Type B pancreatic cell (in vitro differentiated cells): ENCODE measurements around the gene DYNC1I1. TPM values are rescaled to one million over a fixed set of nuclear protein-coding genes. Genes with fewer than 3 reads are reported as not detected.

ENCODE experiments used
- DNase-seq: peaks from one replicate; pipeline ENCODE4 v3.0.0; 2021; ENCODE audit warnings: mixed read lengths; ENCODE audit not compliant: unreplicated experiment; ENCODE audit errors: extremely low spot score
- H3K27ac Mint-ChIP-seq: 2 replicates; pipeline ENCODE4 v1.8.0; 2021; ENCODE audit warnings: mild to moderate bottlenecking, mixed read lengths
- H3K27me3 Mint-ChIP-seq: 2 replicates; pipeline ENCODE4 v1.8.0; 2021; ENCODE audit warnings: mixed read lengths
- H3K36me3 Mint-ChIP-seq: 2 replicates; pipeline ENCODE4 v1.8.0; 2021; ENCODE audit warnings: mixed read lengths
- H3K4me1 Mint-ChIP-seq: one replicate; pipeline ENCODE4 v1.8.0; 2021; ENCODE audit warnings: mixed read lengths; ENCODE audit not compliant: unreplicated experiment
- H3K4me3 Mint-ChIP-seq: 2 replicates; pipeline ENCODE4 v1.8.0; 2021; ENCODE audit warnings: mild to moderate bottlenecking, mixed read lengths
- H3K9me3 Mint-ChIP-seq: 2 replicates; pipeline ENCODE4 v1.8.0; 2021; ENCODE audit warnings: mixed read lengths
- CTCF ChIP-seq: fragments of 200-600 bp; sonication (generic); conservative IDR thresholded peaks from 2 replicates; pipeline ENCODE4 v1.5.0; 2021; ENCODE audit warnings: antibody characterized with exemption, mild to moderate bottlenecking
- total RNA-seq: library from RNA; stranded (reverse); gene quantifications from 2 replicates; pipeline ENCODE4 v1.2.1, GENCODE V29; 2021; ENCODE audit warnings: low replicate concordance

The DYNC1I1 gene
- total RNA-seq, 1 donor from 2014 or later, result 4.0 TPM

DNA sequence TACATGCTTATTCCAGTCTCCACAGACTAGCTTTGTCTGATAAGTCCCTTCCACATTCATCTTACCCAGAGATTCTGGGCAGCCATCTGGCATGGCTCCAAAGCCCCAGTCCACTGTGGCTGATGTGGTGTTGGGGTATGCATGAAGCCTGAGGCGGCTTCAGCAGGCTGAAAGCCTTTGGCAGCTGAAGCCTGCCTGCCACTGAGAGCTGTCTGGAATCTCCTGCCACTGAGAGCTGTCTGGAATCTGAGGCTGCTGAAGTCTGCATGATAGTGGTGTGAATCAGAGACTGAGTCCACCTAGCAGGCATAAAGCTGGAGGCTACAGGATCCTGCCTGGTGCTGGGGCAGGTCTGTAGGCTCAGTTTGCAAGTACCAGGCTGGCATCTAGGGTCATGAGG is 87.1 kb downstream of the DYNC1I1 start:
- H3K27ac Mint-ChIP-seq, result no peak overlapping the region
- no peak for DNase-seq
- peaks cover 3% of the 10 kb centered on the region for H3K27me3 Mint-ChIP-seq
- H3K36me3 Mint-ChIP-seq, result no peaks in the 10 kb centered on the region
- no peak overlapping the region for H3K4me3 Mint-ChIP-seq
- TF ChIP-seq CTCF, result no peak
- H3K4me1 Mint-ChIP-seq, result no peaks in the 10 kb centered on the region
- no peaks in the 10 kb centered on the region for H3K9me3 Mint-ChIP-seq

GRCh38 chr7:95861041-95861440 is 88.7 kb downstream of the DYNC1I1 start:
- Mint-ChIP-seq H3K9me3 (no peaks in the 10 kb centered on the region), H3K27me3 (peaks cover 7% of the 10 kb centered on the region), H3K36me3 (no peaks in the 10 kb centered on the region), H3K4me1 (no peaks in the 10 kb centered on the region), H3K4me3 (no peak overlapping the region), H3K27ac (no peak overlapping the region)
- no peak for DNase-seq
- no peak for TF ChIP-seq CTCF

GRCh38 chr7:95863623-95864022 is 91.3 kb downstream of the DYNC1I1 start:
- no peak for TF ChIP-seq CTCF
- Mint-ChIP-seq H3K27ac (no peak overlapping the region), H3K27me3 (peaks cover 9% of the 10 kb centered on the region), H3K9me3 (no peaks in the 10 kb centered on the region), H3K36me3 (no peaks in the 10 kb centered on the region), H3K4me1 (no peaks in the 10 kb centered on the region), H3K4me3 (no peak overlapping the region)
- no peak for DNase-seq

- H3K4me1 Mint-ChIP-seq, result peaks cover under 1% of the 10 kb centered on the region
- H3K27ac Mint-ChIP-seq, result no peak overlapping the region
- H3K9me3 Mint-ChIP-seq, result no peaks in the 10 kb centered on the region
- peaks cover 13% of the 10 kb centered on the region for H3K27me3 Mint-ChIP-seq
- DNase-seq, result no peak
- no peak overlapping the region for H3K4me3 Mint-ChIP-seq
- TF ChIP-seq CTCF, result peak; percentile 65
- H3K36me3 Mint-ChIP-seq, result no peaks in the 10 kb centered on the region
These were observed 93.5 kb downstream of the DYNC1I1 start for GRCh38 chr7:95865716-95866371.

DNA sequence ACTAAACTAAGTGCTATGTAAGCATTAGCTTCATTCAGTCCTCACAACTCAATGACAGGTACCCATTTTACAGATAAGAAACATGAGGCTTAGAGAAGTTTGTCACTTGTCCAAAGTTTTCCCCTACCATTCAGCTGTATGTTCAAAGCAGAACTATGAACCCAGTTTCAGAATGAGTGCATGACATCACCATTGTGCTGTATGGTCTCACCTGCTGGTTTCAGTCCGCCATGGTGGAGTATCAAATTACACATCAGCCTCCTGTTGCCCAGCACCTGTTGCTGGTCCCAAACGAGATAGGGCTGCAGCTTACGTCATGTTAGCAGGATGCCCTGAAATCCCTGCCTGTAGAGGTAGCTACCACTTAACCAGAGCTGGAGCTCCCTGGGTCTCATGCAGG is 95.0 kb downstream of the DYNC1I1 start:
- Mint-ChIP-seq H3K27ac (no peak overlapping the region), H3K27me3 (peaks cover 18% of the 10 kb centered on the region), H3K36me3 (no peaks in the 10 kb centered on the region), H3K9me3 (no peaks in the 10 kb centered on the region), H3K4me1 (peaks cover 7% of the 10 kb centered on the region), H3K4me3 (no peak overlapping the region)
- no peak for TF ChIP-seq CTCF
- no peak for DNase-seq
